ENCODE data around the gene OPHN1. TPM values are rescaled to one million over a fixed set of nuclear protein-coding genes. Genes with fewer than 3 reads are reported as not detected.
"Not testable (repeated sequence)": the region's sequence is repeated elsewhere in the genome, so short reads cannot be mapped to it uniquely, and the experiment has no call there.

OPHN1 gene
- polyA plus RNA-seq, 1 donor from 2014 or later = 7.6 TPM

GRCh38 chrX:68383540-68383939 lies 49.8 kb downstream of the OPHN1 start:
- Histone ChIP-seq H3K36me3 (ENCODE audit: insufficient read depth, low read length) (no peaks in the 10 kb centered on the region), H3K27me3 (ENCODE audit: insufficient read depth, low read depth, low read length) (no peaks in the 10 kb centered on the region), H2AFZ (ENCODE audit: low read depth, low read length) (no peak overlapping the region), H3K27ac (ENCODE audit: low read length) (no peak overlapping the region), H3K9me2 (ENCODE audit: insufficient read depth, low read length) (no peaks in the 10 kb centered on the region), H3K79me2 (replicated peaks; ENCODE audit: insufficient read depth, low read length) (no peaks in the 10 kb centered on the region), H3K9me3 (ENCODE audit: low read length) (no peaks in the 10 kb centered on the region), H3F3A (ENCODE audit: insufficient read depth, low read length, poor library complexity, severe bottlenecking) (no peaks in the 10 kb centered on the region), H3K4me3 (ENCODE audit: low read length) (no peak overlapping the region), H3K9ac (ENCODE audit: low read length) (no peak overlapping the region), H3K4me2 (ENCODE audit: low read length) (no peak overlapping the region), H4K20me1 (ENCODE audit: insufficient read depth) (no peaks in the 10 kb centered on the region)
- TF ChIP-seq EZH2 (IDR thresholded peaks at IDR 0.05; ENCODE audit: borderline replicate concordance, insufficient read depth, low read length, poor library complexity, severe bottlenecking) (no peak), CTCF (IDR thresholded peaks at IDR 0.05; ENCODE audit: poor library complexity, severe bottlenecking) (no peak), POLR2AphosphoS5 (IDR thresholded peaks at IDR 0.05) (no peak), EP300 (conservative IDR thresholded peaks at IDR 0.05; ENCODE audit: poor library complexity, severe bottlenecking) (no peak)

- not testable (repeated sequence) for H3K79me2 ChIP-seq (replicated peaks; ENCODE audit: insufficient read depth, low read length); H3K9ac ChIP-seq (ENCODE audit: low read length); H3K27me3 ChIP-seq (ENCODE audit: insufficient read depth, low read depth, low read length); H4K20me1 ChIP-seq (ENCODE audit: insufficient read depth); H3K9me3 ChIP-seq (ENCODE audit: low read length); H3K27ac ChIP-seq (ENCODE audit: low read length); H3K4me3 ChIP-seq (ENCODE audit: low read length); H3K4me2 ChIP-seq (ENCODE audit: low read length); H3K36me3 ChIP-seq (ENCODE audit: insufficient read depth, low read length); H3F3A ChIP-seq (ENCODE audit: insufficient read depth, low read length, poor library complexity, severe bottlenecking); H3K9me2 ChIP-seq (ENCODE audit: insufficient read depth, low read length); H2AFZ ChIP-seq (ENCODE audit: low read depth, low read length)
These were observed 55.7 kb downstream of the OPHN1 start for GRCh38 chrX:68377579-68377978.

GRCh38 chrX:68376373-68376772 lies 56.9 kb downstream of the OPHN1 start:
- Histone ChIP-seq H3K4me3 (ENCODE audit: low read length) (no peak overlapping the region), H3K9me3 (ENCODE audit: low read length) (no peaks in the 10 kb centered on the region), H2AFZ (ENCODE audit: low read depth, low read length) (no peak overlapping the region), H3K79me2 (replicated peaks; ENCODE audit: insufficient read depth, low read length) (no peaks in the 10 kb centered on the region), H3K4me2 (ENCODE audit: low read length) (no peak overlapping the region), H3K27me3 (ENCODE audit: insufficient read depth, low read depth, low read length) (no peaks in the 10 kb centered on the region), H3K27ac (ENCODE audit: low read length) (no peak overlapping the region), H3K9me2 (ENCODE audit: insufficient read depth, low read length) (no peaks in the 10 kb centered on the region), H3K9ac (ENCODE audit: low read length) (no peak overlapping the region), H4K20me1 (ENCODE audit: insufficient read depth) (no peaks in the 10 kb centered on the region), H3K36me3 (ENCODE audit: insufficient read depth, low read length) (no peaks in the 10 kb centered on the region), H3F3A (ENCODE audit: insufficient read depth, low read length, poor library complexity, severe bottlenecking) (no peaks in the 10 kb centered on the region)
- no peak for TF ChIP-seq EP300 (conservative IDR thresholded peaks at IDR 0.05; ENCODE audit: poor library complexity, severe bottlenecking)
- no peak for TF ChIP-seq REST (IDR thresholded peaks at IDR 0.05; ENCODE audit: borderline replicate concordance)
- TF ChIP-seq TAF1 (IDR thresholded peaks at IDR 0.05; ENCODE audit: low read depth) = no peak
- no peak for TF ChIP-seq POLR2AphosphoS5 (IDR thresholded peaks at IDR 0.05)
- no peak for TF ChIP-seq SMC3 (conservative IDR thresholded peaks at IDR 0.05; ENCODE audit: poor library complexity)
- no peak for TF ChIP-seq CTCF (IDR thresholded peaks at IDR 0.05; ENCODE audit: poor library complexity, severe bottlenecking)
- no peak for TF ChIP-seq EZH2 (IDR thresholded peaks at IDR 0.05; ENCODE audit: borderline replicate concordance, insufficient read depth, low read length, poor library complexity, severe bottlenecking)
- no peak for TF ChIP-seq RAD21 (conservative IDR thresholded peaks at IDR 0.05)
- no peak for TF ChIP-seq MXI1 (conservative IDR thresholded peaks at IDR 0.05; ENCODE audit: poor library complexity, severe bottlenecking)
